HuH-7.5 (cell line): ENCODE measurements around the gene IRAG1.
"Not testable (repeated sequence)": the region's sequence is repeated elsewhere in the genome, so short reads cannot be mapped to it uniquely, and the experiment has no call there.

ENCODE experiments used
- DNase-seq: peaks from one replicate; pipeline ENCODE4 v3.0.0; 2011; ENCODE audit warnings: low spot score

Gene IRAG1

GRCh38 chr11:10708131-10708530 is 14.6 kb upstream of the IRAG1 start:
- DNase-seq = no peak

GRCh38 chr11:10701982-10702381 is 8.4 kb upstream of the IRAG1 start:
- no peak for DNase-seq

- no peak for DNase-seq
These were observed 5.5 kb upstream of the IRAG1 start for GRCh38 chr11:10699072-10699471.

GRCh38 chr11:10697323-10697620 is 3.7 kb upstream of the IRAG1 start:
- no peak for DNase-seq

- DNase-seq = no peak
These were observed 3.1 kb upstream of the IRAG1 start for GRCh38 chr11:10696468-10697322.

- no peak for DNase-seq
These were observed 2.3 kb upstream of the IRAG1 start for GRCh38 chr11:10695833-10696232.

- DNase-seq = no peak
These were observed 1.1 kb upstream of the IRAG1 start for GRCh38 chr11:10694486-10695239.

- no peak for DNase-seq
These were observed 932 bp downstream of the IRAG1 start for GRCh38 chr11:10692531-10693115.

GRCh38 chr11:10688401-10688800 is 5.2 kb downstream of the IRAG1 start:
- DNase-seq = no peak

- no peak for DNase-seq
These were observed 7.2 kb downstream of the IRAG1 start for GRCh38 chr11:10686311-10686710.

GRCh38 chr11:10683429-10683828 is 10.1 kb downstream of the IRAG1 start:
- DNase-seq = no peak

GRCh38 chr11:10680956-10681487 is 12.5 kb downstream of the IRAG1 start:
- DNase-seq = no peak

- DNase-seq = not testable (repeated sequence)
These were observed 13.3 kb downstream of the IRAG1 start for GRCh38 chr11:10680279-10680678.

GRCh38 chr11:10679644-10680043 is 13.9 kb downstream of the IRAG1 start:
- DNase-seq = no peak

GRCh38 chr11:10678101-10678500 is 15.5 kb downstream of the IRAG1 start:
- no peak for DNase-seq

- DNase-seq = no peak
These were observed 16.6 kb downstream of the IRAG1 start for GRCh38 chr11:10676919-10677318.

- no peak for DNase-seq
These were observed 18.6 kb downstream of the IRAG1 start for GRCh38 chr11:10674911-10675440.

GRCh38 chr11:10674440-10674855 is 19.1 kb downstream of the IRAG1 start:
- no peak for DNase-seq

GRCh38 chr11:10673501-10674062 is 20.0 kb downstream of the IRAG1 start:
- DNase-seq = no peak

- no peak for DNase-seq
These were observed 23.5 kb downstream of the IRAG1 start for GRCh38 chr11:10670099-10670498.

- no peak for DNase-seq
These were observed 24.1 kb downstream of the IRAG1 start for GRCh38 chr11:10669258-10670033.

GRCh38 chr11:10667521-10667885 is 26.1 kb downstream of the IRAG1 start:
- DNase-seq = no peak
